Measurements from ENCODE around the gene DGKQ. TPM values are rescaled to one million over a fixed set of nuclear protein-coding genes. Genes with fewer than 3 reads are reported as not detected.

DGKQ gene
- total and polyA plus RNA-seq, 2 donors (not counting 3 experiments of a cell fraction or from before 2014, with no cell fraction given): 15.8 to 20.2 TPM

DNA sequence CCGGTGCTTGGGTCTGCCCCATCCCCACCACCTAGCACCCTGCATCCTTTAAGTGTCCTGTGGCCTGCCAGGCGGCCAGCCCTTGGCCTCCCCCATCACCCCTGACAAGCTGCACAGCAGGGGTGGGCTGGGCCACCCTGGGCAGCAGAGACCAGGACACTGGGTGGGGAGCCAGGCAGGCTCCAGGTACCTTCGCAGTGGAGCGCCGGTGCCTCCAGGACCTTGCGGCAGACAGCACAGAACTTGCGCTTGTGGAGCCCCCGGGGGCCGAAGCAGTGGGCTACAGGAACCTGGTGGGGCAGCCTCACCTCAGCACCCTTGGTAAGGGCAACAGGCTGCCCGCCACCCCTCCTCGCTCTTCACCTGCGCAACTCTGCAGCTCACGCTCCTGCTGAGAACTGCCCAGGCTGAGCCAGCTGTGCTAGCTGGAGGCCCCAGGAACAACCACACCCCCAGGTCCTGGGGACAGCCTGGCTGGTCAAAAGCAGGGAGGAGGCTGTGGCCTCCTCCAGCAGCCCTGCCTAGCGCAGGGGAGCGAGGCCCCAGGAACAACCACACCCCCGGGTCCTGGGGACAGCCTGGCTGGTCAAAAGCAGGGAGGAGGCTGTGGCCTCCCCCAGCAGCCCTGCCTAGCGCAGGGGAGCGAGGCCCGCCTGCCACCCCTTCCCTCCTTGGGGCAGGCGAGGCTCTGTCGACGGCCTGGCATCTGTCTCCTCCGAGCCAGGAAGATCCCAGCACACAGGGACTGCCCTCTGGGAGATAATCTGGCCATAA, 4.6 kb downstream of the DGKQ start:
- no TSS peak for BruUV-seq (replicated peaks)
- H3K27ac ChIP-seq (ENCODE audit: insufficient read depth, low read depth, low read length): no peak overlapping the region
- DNase-seq (ENCODE audit: low read depth, low spot score): no peak
- intact Hi-C loops (cut with micrococcal nuclease) (no loop called here), dilution Hi-C loops (cut with MboI; ENCODE audit: extremely low pct_ligation_motif_present, low sequenced_read_pairs) (no loop called here)
- no peak overlapping the region for H3K9ac ChIP-seq (replicated peaks; ENCODE audit: extremely low read depth, insufficient read depth, low read length)
- H3K9me1 ChIP-seq (replicated peaks; ENCODE audit: control insufficient read depth, extremely low read depth, insufficient read depth, low read length): no peaks in the 10 kb centered on the region
- no peak overlapping the region for H2AFZ ChIP-seq (ENCODE audit: low read depth, low read length)
- no peaks in the 10 kb centered on the region for H4K20me1 ChIP-seq (replicated peaks; ENCODE audit: control insufficient read depth, extremely low read depth, insufficient read depth, low read length)
- H3K79me2 ChIP-seq (ENCODE audit: control insufficient read depth, insufficient read depth, low read length): no peaks in the 10 kb centered on the region
- FAIRE-seq: no peak
- H3K4me3 ChIP-seq (replicated peaks in 1 of 3; ENCODE audit: insufficient read depth in 1 of 3, low read depth in 1 of 3, low read length in 3 of 3): no peak overlapping the region
- TF ChIP-seq JUN (IDR thresholded peaks at IDR 0.05; ENCODE audit: borderline replicate concordance, insufficient read depth, insufficient read length, low read depth): no peak
- no peak for TF ChIP-seq POLR2A (IDR thresholded peaks at IDR 0.05; ENCODE audit: low read depth, low read length)
- no peak for TF ChIP-seq EZH2 (IDR thresholded peaks at IDR 0.05; ENCODE audit: borderline replicate concordance, low read depth, low read length, severe bottlenecking)
- TF ChIP-seq MYC (IDR thresholded peaks at IDR 0.05; ENCODE audit: low read depth, low read length): no peak
- no peak for TF ChIP-seq GATA2 (IDR thresholded peaks at IDR 0.05; ENCODE audit: insufficient read depth, insufficient read length, low read depth, low read length)
- no peak for TF ChIP-seq POLR2AphosphoS5 (IDR thresholded peaks at IDR 0.05; ENCODE audit: insufficient read depth, low read depth, low read length)
- TF ChIP-seq, protein P1, sequence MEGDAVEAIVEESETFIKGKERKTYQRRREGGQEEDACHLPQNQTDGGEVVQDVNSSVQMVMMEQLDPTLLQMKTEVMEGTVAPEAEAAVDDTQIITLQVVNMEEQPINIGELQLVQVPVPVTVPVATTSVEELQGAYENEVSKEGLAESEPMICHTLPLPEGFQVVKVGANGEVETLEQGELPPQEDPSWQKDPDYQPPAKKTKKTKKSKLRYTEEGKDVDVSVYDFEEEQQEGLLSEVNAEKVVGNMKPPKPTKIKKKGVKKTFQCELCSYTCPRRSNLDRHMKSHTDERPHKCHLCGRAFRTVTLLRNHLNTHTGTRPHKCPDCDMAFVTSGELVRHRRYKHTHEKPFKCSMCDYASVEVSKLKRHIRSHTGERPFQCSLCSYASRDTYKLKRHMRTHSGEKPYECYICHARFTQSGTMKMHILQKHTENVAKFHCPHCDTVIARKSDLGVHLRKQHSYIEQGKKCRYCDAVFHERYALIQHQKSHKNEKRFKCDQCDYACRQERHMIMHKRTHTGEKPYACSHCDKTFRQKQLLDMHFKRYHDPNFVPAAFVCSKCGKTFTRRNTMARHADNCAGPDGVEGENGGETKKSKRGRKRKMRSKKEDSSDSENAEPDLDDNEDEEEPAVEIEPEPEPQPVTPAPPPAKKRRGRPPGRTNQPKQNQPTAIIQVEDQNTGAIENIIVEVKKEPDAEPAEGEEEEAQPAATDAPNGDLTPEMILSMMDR (IDR thresholded peaks at IDR 0.05; ENCODE audit: extremely low read depth in 1 of 2, insufficient read depth in 1 of 2, low read depth in 1 of 2, low read length in 2 of 2): no peak
- TF ChIP-seq FOS (IDR thresholded peaks at IDR 0.05; ENCODE audit: borderline replicate concordance, insufficient read depth, low read length): no peak
- no peaks in the 10 kb centered on the region for H3K27me3 ChIP-seq (ENCODE audit: control insufficient read depth in 2 of 2, insufficient read depth in 2 of 2, low read length in 2 of 2)
- H3K9me3 ChIP-seq (replicated peaks; ENCODE audit: control insufficient read depth, insufficient read depth, low read length): no peaks in the 10 kb centered on the region
- CTCF ChIA-PET: no interaction called here
- peaks cover 11% of the 10 kb centered on the region for H3K4me1 ChIP-seq (ENCODE audit: control insufficient read depth, extremely low read depth, insufficient read depth, low read length)
- no peak overlapping the region for H3K4me2 ChIP-seq (ENCODE audit: insufficient read depth, low read length)
- peaks cover 0 to 16% of the 10 kb centered on the region in 2 experiments for H3K36me3 ChIP-seq (ENCODE audit: control insufficient read depth in 2 of 2, extremely low read depth in 1 of 2, insufficient read depth in 2 of 2, low read length in 2 of 2)
- POLR2A ChIA-PET: no interaction called here

Measured in endothelial cell of umbilical vein (primary cell).